Dermis microvascular lymphatic vessel endothelial cell (primary cell): Measurements from ENCODE around the gene KNL1. TPM values are rescaled to one million over a fixed set of nuclear protein-coding genes. Genes with fewer than 3 reads are reported as not detected.
A peak's percentile ranks its signal among the peaks of the same experiment; 100 is the strongest.
"Not testable (repeated sequence)": the region's sequence is repeated elsewhere in the genome, so short reads cannot be mapped to it uniquely, and the experiment has no call there.

Experiments used
- DNase-seq, 2 donors: peaks; one replicate each; pipeline versions ENCODE4 v3.0.0 to v3.0.0-alpha.2; 2010; ENCODE audit warnings: low read depth in 2 of 2
- total RNA-seq: library from RNA; depleted of rRNA; stranded (reverse); fragments of >200 nt; gene quantifications from 2 replicates; pipeline ENCODE4 v1.2.1, GENCODE V29; 2014

The KNL1 gene
- total RNA-seq, 1 donor from 2014 or later: 14.2 TPM

DNA sequence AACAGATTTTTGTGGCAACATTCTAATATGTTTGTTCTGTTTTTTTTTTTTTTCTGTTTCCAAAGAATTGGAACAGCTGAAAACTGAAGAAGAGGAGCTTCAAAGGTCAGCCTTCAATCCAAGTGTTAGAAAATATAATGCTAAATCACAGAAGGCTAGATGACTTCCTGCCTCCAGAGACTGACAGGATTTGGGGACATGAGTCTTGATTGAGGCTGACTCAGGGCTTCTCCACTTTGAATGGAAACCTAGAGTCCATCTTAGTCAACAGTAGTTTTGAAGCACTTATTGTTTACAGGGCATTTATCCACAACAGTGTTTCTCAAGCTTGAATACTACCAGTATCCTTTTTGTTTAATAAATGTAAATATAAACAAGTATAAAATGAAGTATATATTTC lies 56.4 kb downstream of the KNL1 start:
- no peak for DNase-seq

DNA sequence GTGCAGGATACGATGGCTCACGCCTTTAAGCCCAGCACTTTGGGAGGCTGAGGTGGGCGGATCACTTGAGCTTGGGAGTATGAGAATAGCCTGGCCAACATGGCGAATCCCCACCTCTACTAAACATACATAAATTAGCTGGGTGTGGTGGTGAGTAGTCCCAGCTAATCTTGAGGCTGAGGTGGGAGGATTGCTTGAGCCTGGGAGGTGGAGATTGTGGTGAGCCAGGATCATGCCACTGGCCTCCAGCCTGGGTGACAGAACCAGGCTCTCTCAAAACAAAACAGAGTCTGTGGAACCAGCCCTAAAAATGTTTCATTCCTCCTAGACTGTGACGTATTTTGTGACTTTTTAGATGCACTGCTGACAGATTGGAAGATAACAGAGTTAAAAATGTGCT lies 66.6 kb downstream of the KNL1 start:
- no peak for DNase-seq

DNA sequence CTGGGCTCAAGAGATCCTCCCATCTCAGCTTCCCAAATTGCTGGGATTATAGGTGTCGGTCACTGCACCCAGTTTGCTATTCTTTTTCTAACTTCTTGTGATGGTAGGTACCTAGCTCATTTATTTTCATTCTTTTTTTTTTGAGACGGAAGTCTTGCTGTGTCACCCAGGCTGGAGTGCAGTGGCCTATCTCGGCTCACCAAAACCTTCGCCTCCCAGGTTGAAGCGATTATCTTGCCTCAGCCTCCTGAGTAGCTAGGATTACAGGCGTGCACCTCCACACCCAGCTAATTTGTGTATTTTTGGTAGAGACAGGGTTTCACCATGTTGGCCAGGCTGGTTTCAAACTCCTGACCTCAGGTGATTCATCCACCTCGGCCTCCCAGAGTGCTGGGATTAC lies 70.9 kb downstream of the KNL1 start:
- no peak for DNase-seq

DNA sequence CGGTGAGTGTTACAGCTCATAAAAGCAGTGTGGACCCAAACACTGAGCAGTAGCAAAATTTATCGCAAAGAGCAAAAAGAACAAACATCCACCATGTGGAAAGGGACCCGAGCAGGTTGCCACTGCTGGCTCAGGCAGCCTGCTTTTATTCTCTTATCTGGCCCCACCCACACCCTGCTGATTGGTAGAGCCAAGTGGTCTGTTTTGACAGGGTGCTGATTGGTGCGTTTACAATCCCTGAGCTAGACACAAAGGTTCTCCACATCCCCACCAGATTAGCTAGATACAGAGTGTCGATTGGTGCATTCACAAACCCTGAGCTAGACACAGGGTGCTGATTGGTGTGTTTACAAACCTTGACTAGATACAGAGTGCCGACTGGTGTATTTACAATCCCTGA lies 82.2 kb downstream of the KNL1 start:
- DNase-seq: not testable (repeated sequence)

DNA sequence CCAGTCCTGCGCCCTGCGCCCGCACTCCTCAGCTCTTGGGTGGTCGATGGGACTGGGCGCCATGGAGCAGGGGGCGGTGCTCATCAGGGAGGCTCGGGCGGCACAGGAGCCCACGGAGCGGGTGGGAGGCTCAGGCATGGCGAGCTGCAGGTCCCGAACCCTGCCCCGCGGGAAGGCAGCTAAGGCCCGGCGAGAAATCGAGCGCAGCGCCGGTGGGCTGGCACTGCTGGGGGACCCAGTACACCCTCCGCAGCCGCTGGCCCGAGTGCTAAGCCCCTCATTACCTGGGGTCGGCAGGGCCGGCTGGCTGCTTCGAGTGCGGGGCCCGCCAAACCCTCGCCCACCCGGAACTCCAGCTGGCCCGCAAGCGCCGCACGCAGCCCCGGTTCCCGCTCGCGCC lies 82.9 kb downstream of the KNL1 start:
- DNase-seq: not testable (repeated sequence)

DNA sequence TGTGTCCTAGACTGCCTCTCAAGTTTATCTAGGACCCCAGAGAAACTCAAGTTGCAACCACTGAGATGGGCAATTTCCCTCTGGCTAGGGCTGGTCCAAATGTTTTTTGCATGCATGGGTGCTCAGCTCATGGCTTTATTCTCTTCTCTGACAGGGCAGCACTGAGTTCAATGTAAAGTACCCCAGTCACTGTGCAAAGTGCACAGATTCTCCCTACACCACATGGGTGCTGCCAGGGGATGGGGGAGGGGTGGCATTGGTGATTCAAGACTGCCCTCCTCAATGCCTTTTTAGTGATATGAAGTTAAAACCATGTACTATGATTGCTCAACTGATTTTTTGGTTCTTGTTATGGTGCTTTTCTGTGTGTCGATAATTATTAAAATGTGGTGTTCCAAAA lies 86.1 kb downstream of the KNL1 start:
- no peak for DNase-seq

DNA sequence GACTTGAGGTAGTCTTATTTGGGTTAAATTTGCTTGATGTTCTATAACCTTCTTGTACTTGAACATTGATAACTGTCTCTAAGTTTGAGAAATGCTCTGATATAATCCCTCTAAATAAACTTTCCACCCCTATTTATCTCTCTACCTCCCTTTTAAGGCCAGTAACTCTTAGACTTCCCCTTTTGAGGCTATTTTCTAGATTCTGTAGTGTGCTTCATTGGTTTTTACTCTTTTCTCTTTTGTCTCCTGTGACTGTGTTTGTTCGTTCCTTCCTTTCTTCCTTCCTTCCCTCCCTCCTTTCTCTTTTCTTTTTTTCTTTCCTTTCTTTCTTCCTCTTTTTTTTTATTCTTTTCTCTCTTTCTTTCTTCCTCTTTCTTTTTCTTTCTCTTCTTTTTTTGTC lies 86.9 kb downstream of the KNL1 start:
- not testable (repeated sequence) for DNase-seq

DNA sequence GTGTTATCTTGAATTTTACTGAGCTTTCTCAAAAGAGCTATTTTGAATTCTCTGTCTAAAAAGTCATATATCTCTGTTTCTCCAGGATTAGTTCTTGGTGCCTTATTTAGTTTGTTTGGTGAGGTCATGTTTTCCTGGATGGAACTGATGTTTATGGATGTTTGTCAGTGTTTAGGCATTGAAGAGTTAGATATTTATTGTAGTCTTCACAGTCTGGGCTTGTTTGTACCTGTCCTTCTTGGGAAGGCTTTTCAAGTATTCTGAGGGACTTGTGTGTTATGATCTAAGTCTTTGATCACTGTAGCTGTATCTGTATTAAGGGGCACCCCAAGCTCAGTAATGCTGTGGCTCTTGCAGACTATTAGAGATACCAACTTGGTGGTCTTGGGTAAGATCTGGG lies 90.3 kb downstream of the KNL1 start:
- no peak for DNase-seq

DNA sequence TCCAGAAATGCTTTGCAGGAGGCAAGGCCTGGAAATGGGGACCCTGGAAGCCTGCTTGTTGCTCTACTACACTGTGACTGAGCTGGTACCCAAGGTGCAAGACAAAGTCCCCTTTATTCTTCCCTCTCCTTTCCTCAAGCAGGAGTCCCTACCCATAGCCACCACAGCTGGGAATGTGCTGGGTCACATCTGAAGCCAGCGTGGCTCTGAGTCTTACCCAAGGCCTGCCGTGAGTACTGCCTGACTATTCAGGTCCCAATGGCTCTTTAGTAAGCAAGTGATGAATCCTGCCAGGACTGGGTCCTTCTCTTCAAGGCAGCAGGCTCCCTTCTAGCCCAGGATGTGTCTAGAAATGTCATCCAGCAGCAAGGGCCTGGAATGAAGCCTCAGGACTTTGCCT lies 91.3 kb downstream of the KNL1 start:
- no peak for DNase-seq

DNA sequence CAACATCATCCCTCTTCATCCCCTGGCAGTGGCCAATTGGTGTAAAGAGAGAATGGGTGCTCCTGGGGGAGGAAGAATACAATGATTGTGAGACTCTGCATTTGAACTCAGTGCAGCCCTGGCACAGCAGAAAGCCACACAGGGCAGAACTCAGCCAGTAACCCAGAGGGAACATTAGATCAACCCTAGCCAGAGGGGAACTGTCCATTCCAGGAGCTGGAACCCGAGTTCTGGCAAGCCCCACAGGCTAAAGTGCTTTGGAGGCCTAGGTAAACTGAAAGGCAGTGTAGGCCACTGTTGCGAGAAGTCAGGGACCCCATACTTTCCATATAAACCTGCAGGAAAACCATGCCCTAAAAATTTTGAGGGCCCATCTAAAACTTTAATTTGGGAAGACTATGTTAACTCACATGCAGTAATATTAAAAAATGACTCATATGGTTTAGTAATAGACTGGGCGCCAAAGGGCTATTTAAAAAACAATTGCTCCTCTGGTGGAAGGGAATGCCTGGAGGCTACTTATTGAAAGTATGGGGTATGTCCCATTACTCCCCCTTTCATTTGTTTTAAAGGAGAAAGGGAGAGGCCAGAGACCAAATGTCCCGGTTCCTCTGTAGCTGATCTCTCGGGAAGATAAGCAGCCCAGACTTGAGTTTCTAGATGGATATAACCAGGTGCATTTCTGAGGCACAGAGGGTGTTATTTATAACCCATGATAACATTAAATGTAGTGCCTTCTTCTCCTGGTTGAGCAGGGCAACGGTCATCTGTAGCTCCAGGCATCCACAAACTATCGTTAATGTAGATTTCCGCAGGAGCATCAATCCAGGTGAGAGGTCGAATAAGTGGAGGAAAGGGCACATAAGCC lies 95.1 kb downstream of the KNL1 start:
- DNase-seq: no peak

DNA sequence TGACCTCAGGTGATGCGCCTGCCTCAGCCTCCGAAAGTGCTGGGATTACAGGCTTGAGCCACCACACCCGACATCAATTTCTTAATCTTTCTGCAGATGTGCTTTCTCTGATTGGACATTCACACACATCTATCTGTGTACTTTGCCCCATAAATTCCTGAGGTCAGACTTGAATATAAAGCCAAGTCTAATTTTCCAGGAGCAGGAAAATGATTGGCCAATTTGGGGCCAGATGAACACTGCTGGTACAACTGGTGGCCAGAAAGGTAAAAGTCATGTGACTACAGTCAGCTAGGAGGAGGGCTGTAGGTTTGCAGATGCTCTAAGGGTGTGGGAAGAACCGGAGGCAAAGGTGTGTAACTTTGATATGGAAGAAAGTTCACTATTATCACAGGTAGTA lies 97.7 kb downstream of the KNL1 start:
- DNase-seq: no peak

DNA sequence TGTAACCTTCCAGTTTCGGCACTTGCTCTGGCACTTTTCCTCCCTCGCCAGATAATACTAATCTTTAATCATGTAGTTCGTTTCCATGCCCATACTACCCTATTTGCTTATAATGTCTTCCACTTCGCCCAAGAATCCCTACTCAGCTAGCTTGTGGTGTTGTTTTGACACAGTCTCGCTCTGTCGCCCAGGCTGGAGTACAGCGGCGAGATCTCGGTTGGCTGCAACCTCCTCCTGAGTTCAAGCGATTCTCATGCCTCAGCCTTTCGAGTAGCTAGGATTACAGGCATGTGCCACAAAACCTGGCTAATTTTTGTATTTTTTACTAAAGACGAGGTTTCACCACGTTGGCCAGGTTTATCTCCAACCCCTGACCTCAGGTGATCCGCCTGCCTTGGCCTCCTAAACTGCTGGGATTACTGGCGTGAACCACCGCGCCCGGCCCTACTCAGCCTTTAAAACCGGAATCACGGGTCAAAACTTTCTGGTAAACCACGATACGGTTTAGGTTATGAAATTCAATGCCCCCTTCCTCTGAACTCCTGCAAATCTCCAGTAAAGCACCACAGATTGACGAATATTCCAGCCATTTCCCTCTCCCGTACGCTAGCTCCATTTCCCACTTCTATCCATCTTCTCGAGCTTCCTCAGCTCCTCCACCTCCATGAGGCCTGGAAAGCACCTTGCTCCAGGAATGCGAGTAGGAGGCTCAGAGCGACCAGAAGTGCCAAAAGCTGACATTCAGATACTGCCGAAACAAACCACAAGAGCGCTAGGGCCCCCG lies 100.0 kb downstream of the KNL1 start:
- DNase-seq: no peak

DNA sequence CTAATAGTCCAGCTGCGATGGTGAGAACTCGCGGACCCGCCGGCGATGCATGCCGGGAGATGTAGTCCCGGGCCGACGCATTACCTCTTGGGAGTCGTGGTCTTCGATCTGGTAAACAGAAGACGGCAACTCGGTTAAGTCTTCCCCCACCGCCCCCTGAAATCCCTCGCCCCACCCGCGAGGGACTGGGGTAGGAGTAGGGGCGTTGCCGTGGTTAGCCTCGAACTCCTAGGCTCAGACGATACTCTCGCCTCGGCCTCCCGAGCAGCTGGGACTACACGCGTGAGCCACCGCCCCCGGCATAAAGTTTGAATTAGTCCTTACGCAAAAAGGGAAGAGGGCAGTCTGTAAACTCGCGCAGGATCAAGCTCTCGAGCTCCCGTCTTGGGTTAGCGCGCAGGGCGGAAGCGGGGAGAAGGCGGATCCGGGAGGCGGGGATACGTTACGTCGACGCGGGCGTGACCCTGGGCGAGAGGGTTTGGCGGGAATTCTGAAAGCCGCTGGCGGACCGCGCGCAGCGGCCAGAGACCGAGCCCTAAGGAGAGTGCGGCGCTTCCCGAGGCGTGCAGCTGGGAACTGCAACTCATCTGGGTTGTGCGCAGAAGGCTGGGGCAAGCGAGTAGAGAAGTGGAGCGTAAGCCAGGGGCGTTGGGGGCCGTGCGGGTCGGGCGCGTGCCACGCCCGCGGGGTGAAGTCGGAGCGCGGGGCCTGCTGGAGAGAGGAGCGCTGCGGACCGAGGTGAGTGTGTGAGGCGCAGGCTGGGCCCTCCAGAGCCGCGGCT lies 100.8 kb downstream of the KNL1 start, which contains the start of gene RAD51:
Gene RAD51 (plus strand): TSS at position 487 of the 781 bp plus-strand sequence. CDS start 3,585 bp downstream, outside the sequence.
- DNase-seq: peak; percentile 85 to 93

DNA sequence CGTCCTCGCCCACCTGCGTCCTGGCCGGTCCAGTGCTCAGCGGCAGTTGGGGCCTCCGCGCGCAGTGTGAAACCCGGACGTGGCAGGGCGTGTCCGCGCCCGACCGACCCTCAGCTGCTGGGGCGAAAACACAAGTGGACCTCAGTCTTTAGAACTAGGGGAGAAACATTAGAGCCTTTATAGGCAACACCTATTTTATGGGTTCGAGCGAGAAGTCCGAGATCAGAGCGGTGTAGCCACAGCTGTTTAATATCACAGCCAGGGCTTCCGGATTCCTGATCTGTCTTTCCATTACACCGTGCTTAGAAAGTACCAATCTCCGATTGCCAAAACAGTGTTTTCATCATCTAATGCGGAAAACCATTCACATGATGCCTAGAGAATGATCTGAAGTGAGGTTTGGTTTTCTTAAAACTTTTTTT lies 101.4 kb downstream of the KNL1 start:
- peak; percentile 52 to 64 for DNase-seq

DNA sequence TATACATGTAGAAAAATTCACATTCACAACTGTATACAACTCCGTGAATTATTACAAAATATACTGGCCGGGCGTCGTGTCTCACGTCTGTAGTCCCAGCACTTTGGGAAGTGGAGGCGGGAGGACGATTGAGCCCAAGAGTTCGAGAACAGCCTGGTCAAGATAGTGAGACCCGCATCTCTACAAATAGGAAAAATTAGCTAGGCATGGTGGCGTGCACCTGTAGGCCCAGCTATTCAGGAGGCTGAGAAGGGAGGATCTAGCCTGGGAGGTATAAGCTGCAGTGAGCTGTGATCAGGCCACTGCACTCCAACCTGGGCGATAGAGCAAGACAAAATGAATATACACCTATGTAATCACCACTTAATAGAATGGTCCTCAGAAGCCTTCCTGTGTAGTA lies 102.2 kb downstream of the KNL1 start:
- no peak for DNase-seq

DNA sequence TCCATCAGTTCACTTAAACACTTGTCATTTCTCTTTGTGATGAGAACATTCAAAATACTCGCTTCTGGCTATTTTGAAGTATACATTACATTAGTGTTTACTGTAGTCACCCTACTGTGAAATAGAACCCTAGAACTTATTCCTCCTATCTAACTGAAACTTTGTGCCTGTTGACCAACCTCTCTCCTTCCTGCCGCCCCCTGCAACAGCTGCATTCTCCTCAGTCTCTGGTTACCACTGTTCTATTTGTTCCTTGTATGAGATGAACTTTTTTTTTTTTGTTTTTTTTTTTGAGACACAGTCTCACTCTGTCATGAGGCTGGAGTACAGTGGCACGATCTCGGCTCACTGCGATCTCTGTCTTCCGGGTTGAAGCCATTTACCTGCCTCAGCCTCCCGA lies 103.9 kb downstream of the KNL1 start:
- no peak for DNase-seq

DNA sequence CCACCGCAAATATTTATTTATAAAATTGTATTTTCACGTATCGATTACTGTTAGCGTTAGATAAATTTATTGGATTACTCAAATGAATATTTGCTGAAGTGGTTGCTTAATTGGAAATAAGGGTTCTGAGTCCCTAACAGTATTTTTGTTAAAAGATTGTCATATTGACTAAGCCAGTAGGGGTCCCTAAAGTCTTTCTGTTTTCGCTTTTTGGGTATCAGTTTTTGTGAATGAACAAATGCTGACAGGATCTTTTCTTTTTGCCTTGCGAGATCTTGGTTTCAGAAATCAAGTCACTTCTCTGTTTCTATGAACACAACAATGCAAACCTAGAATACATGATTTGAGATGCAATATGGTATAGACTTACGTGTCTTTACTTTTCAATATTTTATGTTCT lies 108.0 kb downstream of the KNL1 start:
- DNase-seq: peak; percentile 45 to 52

DNA sequence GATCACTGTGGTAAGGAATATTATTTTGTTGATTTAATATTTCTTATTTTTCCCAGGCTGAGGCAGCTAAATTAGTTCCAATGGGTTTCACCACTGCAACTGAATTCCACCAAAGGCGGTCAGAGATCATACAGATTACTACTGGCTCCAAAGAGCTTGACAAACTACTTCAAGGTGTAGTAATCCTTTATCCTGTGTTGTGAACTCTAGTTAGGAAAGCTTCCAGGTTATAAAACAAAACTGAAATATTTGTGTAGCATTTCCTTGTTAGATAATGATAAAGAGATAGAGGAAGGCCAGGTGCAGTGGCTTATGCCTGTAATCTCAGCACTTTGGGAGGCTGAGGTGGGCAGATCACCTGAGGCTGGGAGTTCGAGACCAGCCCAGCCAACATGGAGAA lies 112.1 kb downstream of the KNL1 start:
- no peak for DNase-seq
